DOHH2 (cell line): ENCODE results near the gene GPD1.

Experiments used
- CTCF ChIP-seq: fragments of 200-600 bp; sonication (generic); IDR thresholded peaks from one replicate; pipeline ENCODE4 v1.5.1; 2014; ENCODE audit warnings: antibody characterized with exemption, mild to moderate bottlenecking, low read depth, low read length; ENCODE audit not compliant: poor library complexity, severe bottlenecking
- EZH2phosphoT487 ChIP-seq: fragments of 200-600 bp; sonication (generic); IDR thresholded peaks from 2 replicates; pipeline ENCODE4 v1.6.1; 2017; ENCODE audit warnings: borderline replicate concordance, mild to moderate bottlenecking, antibody characterized with exemption, low read length, moderate library complexity, mixed read lengths

- TF ChIP-seq CTCF (no peak), EZH2phosphoT487 (no peak)
These were observed 45.0 kb upstream of the GPD1 start for GRCh38 chr12:50058743-50059312.
